ENCODE measurements around the gene DPM3.

GRCh38 chr1:155120253-155120652, 20.1 kb downstream of the DPM3 start:
- TF ChIP-seq CTCF (IDR thresholded peaks at IDR 0.05) (no peak), POLR2A (IDR thresholded peaks at IDR 0.05) (no peak)

Data from testis (tissue), 2 donors.